Neural cell (in vitro differentiated cells): ENCODE measurements around the gene ATXN2.
"Not testable (repeated sequence)": the region's sequence is repeated elsewhere in the genome, so short reads cannot be mapped to it uniquely, and the experiment has no call there.

Experiments
- POLR2AphosphoS5 ChIP-seq: IDR thresholded peaks from 2 replicates; pipeline ENCODE4 v1.6.1; 2012
- SMC3 ChIP-seq: fragments of 450-650 bp; conservative IDR thresholded peaks from 2 replicates; pipeline ENCODE4 v1.6.1; 2014; ENCODE audit warnings: antibody characterized with exemption, mild to moderate bottlenecking, moderate library complexity; ENCODE audit not compliant: poor library complexity
- TAF1 ChIP-seq: IDR thresholded peaks from 2 replicates; pipeline ENCODE4 v1.6.1; 2012; ENCODE audit warnings: low read depth
- TF ChIP-seq, protein P1 (sequence below): fragments of 450-650 bp; IDR thresholded peaks from 2 replicates; pipeline ENCODE4 v1.5.1; 2014; ENCODE audit warnings: antibody characterized with exemption, mild to moderate bottlenecking, moderate library complexity; ENCODE audit not compliant: poor library complexity, severe bottlenecking

DNA sequence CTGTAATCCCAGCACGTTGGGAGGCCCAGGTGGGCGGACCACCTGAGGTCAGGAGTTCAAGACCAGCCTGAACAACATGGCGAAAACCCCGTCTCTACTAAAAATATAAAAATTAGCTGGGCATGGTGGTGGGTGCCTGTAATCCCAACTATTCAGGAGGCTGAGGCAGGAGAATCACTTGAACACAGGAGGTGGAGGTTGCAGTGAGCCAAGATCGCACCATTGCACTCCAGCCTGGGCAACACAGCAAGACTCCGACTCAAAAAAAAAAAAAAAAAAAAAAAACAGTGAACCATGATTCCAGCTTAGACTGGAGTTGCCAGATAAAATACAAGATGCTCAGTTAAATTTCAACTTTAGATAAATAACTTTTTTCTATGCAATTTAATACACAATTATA lies 15.6 kb downstream of the ATXN2 start:
- TF ChIP-seq, protein P1, sequence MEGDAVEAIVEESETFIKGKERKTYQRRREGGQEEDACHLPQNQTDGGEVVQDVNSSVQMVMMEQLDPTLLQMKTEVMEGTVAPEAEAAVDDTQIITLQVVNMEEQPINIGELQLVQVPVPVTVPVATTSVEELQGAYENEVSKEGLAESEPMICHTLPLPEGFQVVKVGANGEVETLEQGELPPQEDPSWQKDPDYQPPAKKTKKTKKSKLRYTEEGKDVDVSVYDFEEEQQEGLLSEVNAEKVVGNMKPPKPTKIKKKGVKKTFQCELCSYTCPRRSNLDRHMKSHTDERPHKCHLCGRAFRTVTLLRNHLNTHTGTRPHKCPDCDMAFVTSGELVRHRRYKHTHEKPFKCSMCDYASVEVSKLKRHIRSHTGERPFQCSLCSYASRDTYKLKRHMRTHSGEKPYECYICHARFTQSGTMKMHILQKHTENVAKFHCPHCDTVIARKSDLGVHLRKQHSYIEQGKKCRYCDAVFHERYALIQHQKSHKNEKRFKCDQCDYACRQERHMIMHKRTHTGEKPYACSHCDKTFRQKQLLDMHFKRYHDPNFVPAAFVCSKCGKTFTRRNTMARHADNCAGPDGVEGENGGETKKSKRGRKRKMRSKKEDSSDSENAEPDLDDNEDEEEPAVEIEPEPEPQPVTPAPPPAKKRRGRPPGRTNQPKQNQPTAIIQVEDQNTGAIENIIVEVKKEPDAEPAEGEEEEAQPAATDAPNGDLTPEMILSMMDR, result not testable (repeated sequence)
- not testable (repeated sequence) for TF ChIP-seq POLR2AphosphoS5, TAF1, SMC3
